ENCODE data around the gene GPR35. TPM values are rescaled to one million over a fixed set of nuclear protein-coding genes. Genes with fewer than 3 reads are reported as not detected.

GPR35 gene
- total and polyA plus RNA-seq, 2 of the 13 experiments (the other 11 are each of a cell fraction or from before 2014, with no cell fraction given): 27.1 to 44.2 TPM

DNA sequence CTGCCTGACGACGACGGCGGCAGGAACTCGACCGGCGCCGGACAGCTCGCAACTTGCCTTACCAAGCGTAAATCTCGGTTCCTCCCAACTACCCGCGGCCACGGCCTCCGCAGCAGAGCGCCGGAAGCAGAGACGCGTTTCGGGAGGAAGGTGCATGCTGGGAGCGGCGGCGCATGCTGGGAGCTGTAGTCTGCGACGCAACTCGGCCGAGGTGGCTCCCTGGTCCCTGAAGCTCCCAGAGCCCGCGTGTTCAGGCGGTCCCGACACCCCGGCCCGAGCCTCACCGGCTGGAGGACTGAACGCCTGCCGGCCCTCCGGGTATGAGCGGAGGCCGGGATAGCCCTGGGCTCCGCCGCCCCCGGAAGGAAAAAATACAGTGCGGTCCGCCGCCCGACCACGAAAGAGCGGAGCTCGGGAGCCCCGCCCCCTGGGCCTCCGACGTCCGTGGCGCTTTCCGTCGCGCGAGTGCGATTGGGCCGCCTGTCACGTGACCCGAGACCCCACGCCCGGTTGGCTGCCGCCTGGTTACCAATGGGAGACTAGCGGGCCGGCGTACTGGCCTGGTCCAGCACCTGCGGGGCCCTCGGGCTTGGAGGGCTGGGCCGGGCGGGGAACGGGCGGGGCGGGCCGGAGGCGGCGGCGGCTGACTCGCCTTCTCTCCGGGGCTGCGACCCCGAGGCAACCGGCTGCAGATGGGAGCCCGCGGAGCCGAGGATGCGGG is 38.9 kb upstream of the GPR35 start, which contains the start of gene CAPN10 (continued):
- TF ChIP-seq, protein P1, sequence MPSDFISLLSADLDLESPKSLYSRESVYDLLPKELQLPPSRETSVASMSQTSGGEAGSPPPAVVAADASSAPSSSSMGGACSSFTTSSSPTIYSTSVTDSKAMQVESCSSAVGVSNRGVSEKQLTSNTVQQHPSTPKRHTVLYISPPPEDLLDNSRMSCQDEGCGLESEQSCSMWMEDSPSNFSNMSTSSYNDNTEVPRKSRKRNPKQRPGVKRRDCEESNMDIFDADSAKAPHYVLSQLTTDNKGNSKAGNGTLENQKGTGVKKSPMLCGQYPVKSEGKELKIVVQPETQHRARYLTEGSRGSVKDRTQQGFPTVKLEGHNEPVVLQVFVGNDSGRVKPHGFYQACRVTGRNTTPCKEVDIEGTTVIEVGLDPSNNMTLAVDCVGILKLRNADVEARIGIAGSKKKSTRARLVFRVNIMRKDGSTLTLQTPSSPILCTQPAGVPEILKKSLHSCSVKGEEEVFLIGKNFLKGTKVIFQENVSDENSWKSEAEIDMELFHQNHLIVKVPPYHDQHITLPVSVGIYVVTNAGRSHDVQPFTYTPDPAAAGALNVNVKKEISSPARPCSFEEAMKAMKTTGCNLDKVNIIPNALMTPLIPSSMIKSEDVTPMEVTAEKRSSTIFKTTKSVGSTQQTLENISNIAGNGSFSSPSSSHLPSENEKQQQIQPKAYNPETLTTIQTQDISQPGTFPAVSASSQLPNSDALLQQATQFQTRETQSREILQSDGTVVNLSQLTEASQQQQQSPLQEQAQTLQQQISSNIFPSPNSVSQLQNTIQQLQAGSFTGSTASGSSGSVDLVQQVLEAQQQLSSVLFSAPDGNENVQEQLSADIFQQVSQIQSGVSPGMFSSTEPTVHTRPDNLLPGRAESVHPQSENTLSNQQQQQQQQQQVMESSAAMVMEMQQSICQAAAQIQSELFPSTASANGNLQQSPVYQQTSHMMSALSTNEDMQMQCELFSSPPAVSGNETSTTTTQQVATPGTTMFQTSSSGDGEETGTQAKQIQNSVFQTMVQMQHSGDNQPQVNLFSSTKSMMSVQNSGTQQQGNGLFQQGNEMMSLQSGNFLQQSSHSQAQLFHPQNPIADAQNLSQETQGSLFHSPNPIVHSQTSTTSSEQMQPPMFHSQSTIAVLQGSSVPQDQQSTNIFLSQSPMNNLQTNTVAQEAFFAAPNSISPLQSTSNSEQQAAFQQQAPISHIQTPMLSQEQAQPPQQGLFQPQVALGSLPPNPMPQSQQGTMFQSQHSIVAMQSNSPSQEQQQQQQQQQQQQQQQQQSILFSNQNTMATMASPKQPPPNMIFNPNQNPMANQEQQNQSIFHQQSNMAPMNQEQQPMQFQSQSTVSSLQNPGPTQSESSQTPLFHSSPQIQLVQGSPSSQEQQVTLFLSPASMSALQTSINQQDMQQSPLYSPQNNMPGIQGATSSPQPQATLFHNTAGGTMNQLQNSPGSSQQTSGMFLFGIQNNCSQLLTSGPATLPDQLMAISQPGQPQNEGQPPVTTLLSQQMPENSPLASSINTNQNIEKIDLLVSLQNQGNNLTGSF (CRISPR knock-in tag; IDR thresholded peaks at IDR 0.05): peak; percentile 20; the same call in 1 of the 2 replicates
- TF ChIP-seq, protein P2, sequence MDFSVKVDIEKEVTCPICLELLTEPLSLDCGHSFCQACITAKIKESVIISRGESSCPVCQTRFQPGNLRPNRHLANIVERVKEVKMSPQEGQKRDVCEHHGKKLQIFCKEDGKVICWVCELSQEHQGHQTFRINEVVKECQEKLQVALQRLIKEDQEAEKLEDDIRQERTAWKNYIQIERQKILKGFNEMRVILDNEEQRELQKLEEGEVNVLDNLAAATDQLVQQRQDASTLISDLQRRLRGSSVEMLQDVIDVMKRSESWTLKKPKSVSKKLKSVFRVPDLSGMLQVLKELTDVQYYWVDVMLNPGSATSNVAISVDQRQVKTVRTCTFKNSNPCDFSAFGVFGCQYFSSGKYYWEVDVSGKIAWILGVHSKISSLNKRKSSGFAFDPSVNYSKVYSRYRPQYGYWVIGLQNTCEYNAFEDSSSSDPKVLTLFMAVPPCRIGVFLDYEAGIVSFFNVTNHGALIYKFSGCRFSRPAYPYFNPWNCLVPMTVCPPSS (IDR thresholded peaks at IDR 0.05): no peak
- TF ChIP-seq ZNF33B (CRISPR knock-in tag; IDR thresholded peaks at IDR 0.05) (no peak; the same call in 1 of the 2 replicates), RFX1 (IDR thresholded peaks at IDR 0.05) (peak; percentile 19; the same call in 1 of the 2 replicates), MED1 (CRISPR knock-in tag; IDR thresholded peaks at IDR 0.05) (peak; percentile 57), THAP11 (CRISPR knock-in tag; IDR thresholded peaks at IDR 0.05) (peak; percentile 99), SIN3B (IDR thresholded peaks at IDR 0.05; ENCODE audit: low read length) (no peak), ZSCAN30 (CRISPR knock-in tag; IDR thresholded peaks at IDR 0.05) (no peak), NCOA2 (CRISPR knock-in tag; IDR thresholded peaks at IDR 0.05) (no peak), FOXA1 (IDR thresholded peaks at IDR 0.05) (no peak), FOXA1 (CRISPR knock-in tag; IDR thresholded peaks at IDR 0.05) (no peak; the same call in 1 of the 2 replicates), PTBP1 (IDR thresholded peaks at IDR 0.05; ENCODE audit: low read depth, low read length, poor library complexity, severe bottlenecking) (no peak), XRCC5 (optimal IDR thresholded peaks at IDR 0.05; ENCODE audit: low read length) (peak; percentile 58), ZNF510 (CRISPR knock-in tag; IDR thresholded peaks at IDR 0.05; ENCODE audit: low read depth) (no peak)
- TF ChIP-seq, protein P3, sequence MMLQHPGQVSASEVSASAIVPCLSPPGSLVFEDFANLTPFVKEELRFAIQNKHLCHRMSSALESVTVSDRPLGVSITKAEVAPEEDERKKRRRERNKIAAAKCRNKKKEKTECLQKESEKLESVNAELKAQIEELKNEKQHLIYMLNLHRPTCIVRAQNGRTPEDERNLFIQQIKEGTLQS (CRISPR knock-in tag; IDR thresholded peaks at IDR 0.05): peak; percentile 62; the same call in 1 of the 2 replicates
- TF ChIP-seq, protein P4, sequence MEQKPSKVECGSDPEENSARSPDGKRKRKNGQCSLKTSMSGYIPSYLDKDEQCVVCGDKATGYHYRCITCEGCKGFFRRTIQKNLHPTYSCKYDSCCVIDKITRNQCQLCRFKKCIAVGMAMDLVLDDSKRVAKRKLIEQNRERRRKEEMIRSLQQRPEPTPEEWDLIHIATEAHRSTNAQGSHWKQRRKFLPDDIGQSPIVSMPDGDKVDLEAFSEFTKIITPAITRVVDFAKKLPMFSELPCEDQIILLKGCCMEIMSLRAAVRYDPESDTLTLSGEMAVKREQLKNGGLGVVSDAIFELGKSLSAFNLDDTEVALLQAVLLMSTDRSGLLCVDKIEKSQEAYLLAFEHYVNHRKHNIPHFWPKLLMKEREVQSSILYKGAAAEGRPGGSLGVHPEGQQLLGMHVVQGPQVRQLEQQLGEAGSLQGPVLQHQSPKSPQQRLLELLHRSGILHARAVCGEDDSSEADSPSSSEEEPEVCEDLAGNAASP (CRISPR knock-in tag; IDR thresholded peaks at IDR 0.05; ENCODE audit: borderline replicate concordance): peak; percentile 80
- TF ChIP-seq, protein P5, sequence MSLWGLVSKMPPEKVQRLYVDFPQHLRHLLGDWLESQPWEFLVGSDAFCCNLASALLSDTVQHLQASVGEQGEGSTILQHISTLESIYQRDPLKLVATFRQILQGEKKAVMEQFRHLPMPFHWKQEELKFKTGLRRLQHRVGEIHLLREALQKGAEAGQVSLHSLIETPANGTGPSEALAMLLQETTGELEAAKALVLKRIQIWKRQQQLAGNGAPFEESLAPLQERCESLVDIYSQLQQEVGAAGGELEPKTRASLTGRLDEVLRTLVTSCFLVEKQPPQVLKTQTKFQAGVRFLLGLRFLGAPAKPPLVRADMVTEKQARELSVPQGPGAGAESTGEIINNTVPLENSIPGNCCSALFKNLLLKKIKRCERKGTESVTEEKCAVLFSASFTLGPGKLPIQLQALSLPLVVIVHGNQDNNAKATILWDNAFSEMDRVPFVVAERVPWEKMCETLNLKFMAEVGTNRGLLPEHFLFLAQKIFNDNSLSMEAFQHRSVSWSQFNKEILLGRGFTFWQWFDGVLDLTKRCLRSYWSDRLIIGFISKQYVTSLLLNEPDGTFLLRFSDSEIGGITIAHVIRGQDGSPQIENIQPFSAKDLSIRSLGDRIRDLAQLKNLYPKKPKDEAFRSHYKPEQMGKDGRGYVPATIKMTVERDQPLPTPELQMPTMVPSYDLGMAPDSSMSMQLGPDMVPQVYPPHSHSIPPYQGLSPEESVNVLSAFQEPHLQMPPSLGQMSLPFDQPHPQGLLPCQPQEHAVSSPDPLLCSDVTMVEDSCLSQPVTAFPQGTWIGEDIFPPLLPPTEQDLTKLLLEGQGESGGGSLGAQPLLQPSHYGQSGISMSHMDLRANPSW (CRISPR knock-in tag; IDR thresholded peaks at IDR 0.05; ENCODE audit: borderline replicate concordance): 0 out of 2 replicates have a peak, but pooled peaks have one; percentile 14
- TF ChIP-seq, protein P6, sequence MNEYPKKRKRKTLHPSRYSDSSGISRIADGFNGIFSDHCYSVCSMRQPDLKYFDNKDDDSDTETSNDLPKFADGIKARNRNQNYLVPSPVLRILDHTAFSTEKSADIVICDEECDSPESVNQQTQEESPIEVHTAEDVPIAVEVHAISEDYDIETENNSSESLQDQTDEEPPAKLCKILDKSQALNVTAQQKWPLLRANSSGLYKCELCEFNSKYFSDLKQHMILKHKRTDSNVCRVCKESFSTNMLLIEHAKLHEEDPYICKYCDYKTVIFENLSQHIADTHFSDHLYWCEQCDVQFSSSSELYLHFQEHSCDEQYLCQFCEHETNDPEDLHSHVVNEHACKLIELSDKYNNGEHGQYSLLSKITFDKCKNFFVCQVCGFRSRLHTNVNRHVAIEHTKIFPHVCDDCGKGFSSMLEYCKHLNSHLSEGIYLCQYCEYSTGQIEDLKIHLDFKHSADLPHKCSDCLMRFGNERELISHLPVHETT (CRISPR knock-in tag; conservative IDR thresholded peaks at IDR 0.05): peak; percentile 90
